ENCODE results near the gene PDHB.

PDHB gene

DNA sequence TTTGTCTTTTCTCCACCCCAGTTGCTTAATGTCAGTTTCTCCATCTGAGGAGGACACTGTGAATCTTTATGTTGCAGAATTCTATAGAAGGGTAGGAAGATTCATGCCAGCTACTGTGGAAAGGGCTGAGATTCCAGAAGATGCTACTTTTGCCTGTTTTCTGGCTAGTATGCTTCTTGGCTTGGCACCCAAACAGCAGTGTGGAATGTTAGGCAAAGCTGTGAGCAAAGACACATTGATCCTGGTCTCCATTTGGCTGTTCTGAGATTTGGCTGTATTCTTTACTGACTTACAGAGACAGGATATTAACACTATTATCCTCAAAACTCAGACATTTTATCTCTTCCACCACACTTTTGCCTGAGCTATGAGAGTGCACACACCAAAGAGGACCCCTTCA is 39.3 kb downstream of the PDHB start:
- DNase-seq: no peak

DNA sequence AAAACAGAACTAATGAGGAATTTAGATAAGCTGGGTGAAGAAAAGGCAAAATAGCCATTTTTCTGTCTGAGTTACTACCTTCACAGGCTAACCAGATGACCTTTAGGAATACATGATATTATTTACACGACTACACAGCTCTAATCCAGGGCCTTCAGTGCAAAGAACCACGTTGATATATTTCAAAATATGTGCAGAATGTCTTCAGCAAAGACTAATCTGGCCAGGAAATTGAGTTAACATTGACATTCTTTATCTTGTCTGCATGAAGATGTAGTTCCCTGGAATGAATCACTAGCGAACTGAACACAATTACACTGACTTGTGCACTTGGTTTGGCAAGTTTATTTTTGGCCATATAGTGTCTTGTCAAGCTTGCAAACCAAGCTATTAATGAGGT is 41.5 kb downstream of the PDHB start:
- DNase-seq: no peak

DNA sequence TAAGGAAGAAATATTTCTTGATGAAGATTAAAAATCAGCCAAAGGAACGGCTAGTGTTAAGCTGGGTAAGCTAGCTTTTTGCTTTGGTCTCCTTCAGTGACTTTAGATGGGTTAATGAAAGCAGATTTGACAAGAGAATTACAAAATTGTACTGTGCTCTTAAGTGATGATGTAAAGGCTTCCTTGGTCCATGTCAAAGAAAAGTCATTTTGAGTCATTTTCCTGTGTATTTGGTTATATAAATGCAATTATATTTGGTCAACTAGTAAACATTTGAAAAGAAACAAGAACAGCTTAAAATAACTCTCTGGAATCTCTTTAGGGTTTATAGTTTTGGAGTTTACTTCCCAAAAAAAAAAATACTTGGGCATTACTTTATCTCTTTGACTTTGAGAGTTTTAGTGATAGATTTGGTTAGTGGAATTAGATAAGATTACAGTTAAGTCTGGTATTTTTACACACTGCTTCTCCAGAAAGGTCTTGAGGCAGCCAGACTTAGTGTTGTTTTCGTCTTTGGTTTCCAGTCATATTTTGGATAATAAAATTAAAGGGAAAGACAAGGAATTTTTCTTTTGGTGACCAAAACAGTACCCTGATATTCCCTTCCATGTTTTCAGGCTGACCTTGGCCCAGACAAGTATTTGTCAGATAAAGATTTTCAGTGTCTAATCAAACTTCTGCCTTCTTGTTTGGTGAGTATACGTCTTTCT is 42.3 kb downstream of the PDHB start:
- DNase-seq: no peak

DNA sequence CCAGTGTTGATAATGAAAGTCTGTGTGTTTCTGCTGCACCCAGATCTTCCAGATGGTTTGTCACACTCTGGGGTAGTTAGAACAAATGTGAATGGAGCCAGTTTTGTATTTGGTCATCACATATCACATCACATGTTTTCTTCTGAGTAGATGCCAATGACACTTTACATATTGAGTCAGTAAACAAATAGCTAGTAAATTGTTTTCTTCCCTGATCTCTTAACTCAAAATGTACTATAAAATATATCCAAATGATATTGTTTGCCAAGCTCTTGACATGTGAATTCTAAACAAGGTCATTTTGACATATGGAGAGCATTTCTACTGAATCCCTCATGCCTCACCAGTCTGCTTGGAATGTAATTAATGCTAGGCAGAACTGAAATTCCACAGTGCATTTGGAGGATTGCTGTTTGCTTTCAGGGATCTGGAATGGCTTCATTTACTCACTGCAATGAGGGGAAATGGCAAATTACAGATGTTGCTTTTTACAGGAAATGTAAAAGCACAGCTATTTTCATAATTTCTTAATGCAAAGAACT is 45.0 kb downstream of the PDHB start:
- DNase-seq: no peak

DNA sequence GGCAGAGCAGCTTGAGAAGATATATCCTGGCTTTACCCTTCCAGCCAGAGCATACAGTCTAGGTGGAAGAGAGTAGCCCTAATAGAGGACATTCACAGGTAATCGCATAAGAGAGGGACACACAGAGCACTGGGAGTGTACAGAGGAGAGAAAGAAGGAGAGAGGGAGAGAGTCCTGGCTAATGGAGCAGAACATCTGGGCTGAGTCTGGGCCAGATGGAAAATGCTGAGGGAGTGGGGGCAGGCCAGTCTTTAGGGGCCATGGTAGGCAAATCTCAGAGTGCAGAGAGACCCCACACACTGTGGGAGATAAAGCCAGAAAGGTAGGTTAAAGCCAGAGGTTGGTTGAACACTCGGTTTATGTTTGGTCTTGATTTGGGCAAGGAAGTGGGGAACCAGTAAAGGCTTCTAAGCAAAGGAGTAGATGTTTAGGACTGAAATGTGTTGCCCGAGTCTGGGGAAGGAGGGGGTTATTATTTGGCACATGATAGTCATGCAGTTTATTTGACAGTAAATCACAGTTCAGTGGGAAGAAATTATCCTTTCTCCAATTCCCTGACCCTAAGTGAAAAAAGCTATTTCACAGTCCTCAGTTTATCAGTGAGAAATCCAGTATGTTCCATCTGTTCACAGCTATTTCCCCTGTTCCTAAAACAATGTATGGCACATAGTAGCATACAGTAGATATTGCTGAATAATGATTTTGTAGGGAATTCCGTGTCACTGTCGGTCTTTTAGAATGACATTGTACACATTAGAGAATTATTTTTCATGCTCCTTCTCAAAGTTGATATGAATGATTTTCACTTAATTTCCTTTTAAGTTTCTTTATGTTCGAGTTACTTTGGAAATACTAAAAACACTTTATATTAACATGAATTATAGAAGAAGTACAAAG is 45.7 kb downstream of the PDHB start:
- no peak for DNase-seq

DNA sequence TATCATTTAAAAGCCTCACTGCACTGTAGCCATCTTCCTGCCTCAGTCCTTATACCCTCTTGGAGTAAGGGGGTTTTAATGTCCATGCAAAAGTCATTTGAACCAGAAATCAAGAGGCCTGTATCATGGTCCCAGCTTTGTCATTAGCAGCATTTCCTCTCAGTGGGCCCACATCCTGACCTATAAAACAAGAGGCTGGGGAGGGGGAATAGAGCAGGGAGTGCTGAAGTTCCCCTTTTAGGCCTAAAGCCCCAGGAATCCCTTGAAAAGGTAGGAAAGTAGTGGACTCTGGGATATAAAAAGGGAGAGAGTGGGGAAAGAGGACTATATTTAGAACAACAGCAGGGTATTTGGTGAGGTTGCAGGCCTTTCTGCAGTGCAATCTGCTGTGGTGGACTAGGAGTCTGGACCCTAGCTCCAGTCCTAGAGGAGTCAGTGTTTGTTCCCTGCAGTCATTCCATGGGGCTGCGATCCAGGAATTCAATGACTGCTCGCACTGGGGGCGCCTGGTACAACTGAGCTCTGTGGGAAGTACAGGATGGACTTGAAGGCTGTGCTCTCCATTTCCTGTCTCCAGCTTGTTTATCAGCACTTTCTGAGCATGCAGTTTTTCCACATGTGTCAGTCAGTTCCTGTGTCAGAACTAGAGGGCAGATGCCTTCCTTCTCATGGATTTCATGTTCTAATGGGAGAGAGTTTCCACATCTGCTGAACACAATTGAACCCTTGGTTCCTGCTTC is 46.8 kb downstream of the PDHB start:
- DNase-seq: no peak

DNA sequence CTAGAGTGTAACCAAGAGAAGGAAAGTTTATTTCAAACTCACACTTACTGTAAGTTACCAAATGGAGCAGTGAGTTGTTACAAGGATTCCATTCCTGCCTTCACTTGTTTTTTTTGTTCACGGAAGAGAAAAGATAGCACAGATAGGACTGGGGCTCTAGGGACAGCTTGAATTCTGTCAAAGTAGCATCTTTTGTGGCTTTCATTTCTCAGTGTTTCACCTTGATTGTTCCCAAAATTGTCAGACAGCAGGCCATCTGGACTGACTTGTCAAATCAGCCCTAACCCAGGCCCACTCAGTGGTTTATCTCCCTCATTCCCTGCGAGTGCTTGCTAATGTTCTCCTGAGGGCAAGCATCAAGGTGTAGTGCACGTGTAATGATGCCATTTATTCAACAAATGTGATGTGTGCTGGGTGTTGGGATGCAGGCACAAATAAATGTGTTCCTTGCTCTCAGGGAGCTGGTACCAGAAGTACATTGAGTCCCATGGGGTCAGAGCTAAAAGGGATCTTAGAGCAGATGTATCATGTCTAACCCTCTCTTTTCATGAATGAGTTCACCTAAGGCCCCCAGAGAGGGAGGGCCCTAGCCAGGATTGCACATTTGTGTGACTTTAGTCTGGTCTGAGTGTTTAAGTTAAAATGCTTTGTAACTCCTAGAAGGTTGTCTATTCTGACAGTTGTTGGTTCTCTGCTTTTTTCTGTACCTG is 49.1 kb downstream of the PDHB start:
- DNase-seq: no peak

DNA sequence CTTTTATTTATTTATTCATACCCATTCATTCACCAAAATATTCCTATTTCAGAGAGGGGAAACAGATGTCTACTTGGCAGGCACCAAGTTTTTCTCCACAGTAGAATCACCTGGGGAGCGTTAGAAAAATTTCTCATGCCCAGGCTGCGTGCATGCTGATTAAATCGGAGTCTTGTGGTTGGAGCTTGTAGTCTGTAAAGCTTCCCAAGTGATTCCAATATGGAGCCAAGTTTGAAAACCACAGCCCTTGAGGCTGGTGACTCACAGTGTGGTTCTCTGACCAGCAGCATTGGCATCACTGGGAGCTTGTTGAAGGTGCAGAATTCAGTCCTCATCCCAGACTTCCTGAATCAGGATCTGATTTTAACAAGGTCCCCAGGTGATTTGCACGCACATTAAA is 49.7 kb downstream of the PDHB start:
- DNase-seq: no peak

DNA sequence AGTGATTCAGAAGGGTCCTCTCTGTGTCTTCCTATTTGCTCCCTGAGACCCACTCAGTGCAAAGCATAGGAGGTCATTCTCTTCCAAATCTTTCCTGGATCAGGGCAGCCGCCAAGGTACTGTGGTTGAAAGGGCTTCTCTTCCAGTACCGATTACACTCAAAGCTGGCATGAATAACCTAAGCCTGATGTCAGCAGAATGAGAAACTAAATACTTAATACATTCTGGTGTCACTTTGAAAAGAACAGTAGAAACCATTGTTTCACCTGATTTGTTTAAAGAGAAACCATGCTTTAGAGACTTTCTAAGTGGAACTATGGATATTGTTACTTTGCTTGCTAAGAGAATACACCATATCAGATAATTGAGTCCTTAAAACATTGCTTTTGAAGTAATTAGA is 50.2 kb downstream of the PDHB start:
- DNase-seq: no peak

DNA sequence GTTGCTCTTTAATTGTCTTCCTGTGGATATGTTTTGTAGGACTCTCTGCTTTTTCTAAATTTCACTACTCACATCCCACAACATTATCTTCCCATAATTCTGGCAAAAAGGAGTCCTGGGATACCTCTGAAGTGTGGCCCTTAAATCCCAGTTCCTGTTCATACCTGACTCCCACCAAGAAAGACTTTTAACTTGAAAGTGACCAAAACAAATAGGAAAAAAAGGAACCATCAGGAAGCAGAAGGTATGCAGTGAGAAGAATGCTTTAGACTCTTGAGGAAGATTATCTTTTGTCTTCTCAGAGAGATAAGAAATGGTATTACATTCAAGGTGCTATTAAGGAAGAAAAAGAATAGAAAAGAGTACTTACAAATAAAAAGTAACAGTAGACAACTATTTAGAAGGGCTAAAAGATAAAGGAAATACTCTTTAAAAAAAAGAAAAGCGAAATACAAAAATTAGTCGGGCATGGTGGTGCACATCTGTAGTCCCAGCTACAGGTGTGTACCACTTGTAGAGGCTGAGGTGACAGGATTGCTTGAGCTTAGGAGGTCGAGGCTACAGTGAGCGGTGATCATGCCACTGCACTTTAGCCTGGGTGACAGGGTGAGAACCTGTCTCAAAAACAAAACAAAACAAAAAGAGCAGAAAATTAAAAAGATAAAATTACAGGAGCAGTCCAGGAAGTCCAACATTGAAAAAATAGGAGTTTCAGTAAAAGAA is 54.1 kb downstream of the PDHB start:
- no peak for DNase-seq

DNA sequence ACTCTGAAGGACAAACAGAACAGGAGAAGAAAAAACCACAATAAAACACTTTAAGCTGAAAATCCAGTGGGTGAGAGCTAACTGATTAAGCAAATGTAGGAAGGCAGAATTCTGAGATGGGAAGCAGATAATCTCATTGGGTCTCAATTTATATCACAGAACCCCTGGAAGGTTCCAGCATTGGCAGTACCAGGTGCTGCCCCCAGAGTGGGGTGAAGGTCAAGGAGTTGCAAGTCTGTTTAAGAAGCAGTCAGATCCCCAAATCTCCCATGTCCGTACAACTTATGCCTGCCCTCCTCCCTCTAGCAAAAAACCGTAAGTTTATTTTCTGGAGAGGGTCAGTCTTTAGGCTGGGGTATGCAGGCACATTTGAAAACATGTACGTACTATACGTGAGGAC is 55.9 kb downstream of the PDHB start:
- DNase-seq: no peak
